Activated CD8-positive, alpha-beta memory T cell treated with anti-CD3 and anti-CD28 coated beads for 24 hours (primary cell): ENCODE measurements around the gene INO80D.

ENCODE experiments used
- DNase-seq: peaks from one replicate; pipeline ENCODE4 v3.0.0-alpha.2; 2020

Gene INO80D

GRCh38 chr2:205975082-205975949, 110.7 kb downstream of the INO80D start:
- DNase-seq, result no peak

- no peak for DNase-seq
Measured at GRCh38 chr2:205972113-205972512, 113.9 kb downstream of the INO80D start.

GRCh38 chr2:205970348-205970747, 115.6 kb downstream of the INO80D start:
- DNase-seq, result no peak

GRCh38 chr2:205969584-205969983, 116.4 kb downstream of the INO80D start:
- DNase-seq, result no peak

GRCh38 chr2:205967391-205968075, 118.4 kb downstream of the INO80D start:
- no peak for DNase-seq

- DNase-seq, result no peak
Measured at GRCh38 chr2:205965707-205966106, 120.3 kb downstream of the INO80D start.

GRCh38 chr2:205964111-205964761, 121.7 kb downstream of the INO80D start:
- no peak for DNase-seq

GRCh38 chr2:205959521-205959920, 126.5 kb downstream of the INO80D start:
- DNase-seq, result no peak

- DNase-seq, result no peak
Measured at GRCh38 chr2:205957452-205958154, 128.4 kb downstream of the INO80D start.

- no peak for DNase-seq
Measured at GRCh38 chr2:205954707-205955106, 131.3 kb downstream of the INO80D start.

GRCh38 chr2:205952282-205952681, 133.7 kb downstream of the INO80D start:
- no peak for DNase-seq

GRCh38 chr2:205948883-205949282, 137.1 kb downstream of the INO80D start:
- DNase-seq, result no peak

- no peak for DNase-seq
Measured at GRCh38 chr2:205948496-205948837, 137.5 kb downstream of the INO80D start.

GRCh38 chr2:205947621-205948495, 138.1 kb downstream of the INO80D start:
- peak; percentile 83 for DNase-seq

GRCh38 chr2:205946226-205946625, 139.7 kb downstream of the INO80D start:
- no peak for DNase-seq
